Tibial nerve (tissue), 4 donors: ENCODE measurements around the gene LRRC4C.

ENCODE experiments used
- CTCF ChIP-seq, 5 experiments: fragments of 200-600 bp in 3 of 5; fragments of 450-650 bp in 2 of 5; sonication (generic) in 3 of 5; IDR thresholded peaks; one replicate each; pipeline ENCODE4 v1.5.1; 2016 to 2019; ENCODE audit warnings: antibody characterized with exemption in 5 of 5, mild to moderate bottlenecking in 3 of 5, moderate library complexity in 2 of 5
- EP300 ChIP-seq, 2 donors: sonication (generic); formaldehyde crosslinking; IDR thresholded peaks; one replicate each; pipeline ENCODE4 v1.6.1; 2017; ENCODE audit warnings: antibody characterized with exemption in 2 of 2, mild to moderate bottlenecking in 1 of 2
- POLR2A ChIP-seq, 2 donors: fragments of 450-650 bp; IDR thresholded peaks; one replicate each; pipeline ENCODE4 v1.6.1; 2017; ENCODE audit warnings: antibody characterized with exemption in 2 of 2, mild to moderate bottlenecking in 2 of 2, moderate library complexity in 2 of 2

GRCh38 chr11:41334007-41334933 lies 125.2 kb downstream of the LRRC4C start:
- TF ChIP-seq EP300 (IDR thresholded peaks at IDR 0.05) (no peak), CTCF (IDR thresholded peaks at IDR 0.05) (no peak), POLR2A (IDR thresholded peaks at IDR 0.05) (no peak)
